Muscle of back (tissue), 10 donors: ENCODE results near the gene FRYL. TPM values are rescaled to one million over a fixed set of nuclear protein-coding genes. Genes with fewer than 3 reads are reported as not detected.

ENCODE experiments used
- polyA plus RNA-seq, 10 donors: library from polyadenylated mRNA; unstranded; fragments of 120-200 nt; gene quantifications; one replicate each; pipeline ENCODE4 v1.2.1, GENCODE V29; 2013; ENCODE audit not compliant: insufficient read length in 10 of 10

FRYL gene
- polyA plus RNA-seq, 10 donors, result 17.1 to 36.9 (median 24.3) TPM

Other genes with a start within 250 kb of the FRYL start
- gene OCIAD1, start 50.8 kb upstream of the FRYL start, polyA plus RNA-seq, result 100 to 1,000 TPM; 180 to 262 (median 211) TPM
- 10 to 100 TPM; 22.9 to 37.7 (median 28.9) TPM for gene OCIAD2, start 126.5 kb upstream of the FRYL start, polyA plus RNA-seq
- gene CWH43, start 206.0 kb upstream of the FRYL start, polyA plus RNA-seq, result 1 to 10 TPM in 1 of 10 donors, under 1 TPM in 1, not detected in 8; 0.45 to 2.2 TPM